OCI-LY3 (cell line): ENCODE measurements around the gene RREB1.

Source experiments
- H2AFZ ChIP-seq: fragments of 200-600, 300-600 bp; shearing (Covaris generic); 2 replicates; pipeline ENCODE4 v1.6.0; 2014; ENCODE audit warnings: antibody characterized with exemption, low read depth, low read length
- H3K27ac ChIP-seq: fragments of 200-600, 300-600 bp; sonication (generic); 2 replicates; pipeline ENCODE4 v1.5.1; 2014; ENCODE audit warnings: mild to moderate bottlenecking, low read length, moderate library complexity, mixed read lengths
- H3K27me3 ChIP-seq: fragments of 200-600, 300-600 bp; sonication (generic); 2 replicates; pipeline ENCODE4 v1.6.1; 2014; ENCODE audit warnings: low read depth, low read length, mixed read lengths
- H3K36me3 ChIP-seq: fragments of 200-600, 300-600 bp; sonication (generic); replicated peaks from 2 replicates; pipeline ENCODE3; 2014; ENCODE audit warnings: low read depth, low read length, mixed read lengths
- H3K4me1 ChIP-seq: fragments of 300-600, 200-600 bp; sonication (generic); 2 replicates; pipeline ENCODE4 v1.6.1; 2014; ENCODE audit warnings: low read length, mixed read lengths
- H3K4me2 ChIP-seq: fragments of 200-600, 300-600 bp; sonication (generic); 2 replicates; pipeline ENCODE4 v1.6.1; 2014; ENCODE audit warnings: low read length, mixed read lengths
- H3K4me3 ChIP-seq: fragments of 300-600, 200-600 bp; sonication (generic); 2 replicates; pipeline ENCODE4 v1.5.1; 2014; ENCODE audit warnings: antibody characterized with exemption, mild to moderate bottlenecking, low read length, moderate library complexity
- H3K79me2 ChIP-seq: fragments of 300-600, 200-600 bp; shearing (Covaris generic); 2 replicates; pipeline ENCODE4 v1.6.1; 2014; ENCODE audit warnings: mild to moderate bottlenecking, low read length, mixed read lengths
- H3K9ac ChIP-seq: fragments of 300-600, 200-600 bp; shearing (Covaris generic); 2 replicates; pipeline ENCODE4 v1.6.0; 2014; ENCODE audit warnings: mild to moderate bottlenecking, low read length, moderate library complexity
- H3K9me3 ChIP-seq: fragments of 200-600, 300-600 bp; shearing (Covaris generic); 2 replicates; pipeline ENCODE4 v1.6.1; 2014; ENCODE audit warnings: low read length, mixed read lengths; ENCODE audit not compliant: insufficient read depth
- H4K20me1 ChIP-seq: fragments of 200-600, 300-600 bp; sonication (generic); 2 replicates; pipeline ENCODE4 v1.6.1; 2016; ENCODE audit warnings: low read length, mixed read lengths; ENCODE audit not compliant: insufficient read depth
- CTCF ChIP-seq: fragments of 200-600, 300-600 bp; sonication (generic); IDR thresholded peaks from 2 replicates; pipeline ENCODE4 v1.5.1; 2014; ENCODE audit warnings: antibody characterized with exemption, low read length, low read depth
- EZH2phosphoT487 ChIP-seq: fragments of 200-600 bp; shearing (Covaris generic); IDR thresholded peaks from 2 replicates; pipeline ENCODE4 v1.6.1; 2018; ENCODE audit warnings: antibody characterized with exemption, mixed run types, low read depth

The RREB1 gene

GRCh38 chr6:7222197-7222596, 114.4 kb downstream of the RREB1 start:
- H4K20me1 ChIP-seq, result no peaks in the 10 kb centered on the region
- no peaks in the 10 kb centered on the region for H3K4me1 ChIP-seq
- no peaks in the 10 kb centered on the region for H3K9me3 ChIP-seq
- peaks cover 9% of the 10 kb centered on the region for H3K36me3 ChIP-seq
- no peaks in the 10 kb centered on the region for H3K79me2 ChIP-seq
- H3K4me3 ChIP-seq, result no peak overlapping the region
- H3K27ac ChIP-seq, result no peak overlapping the region
- no peaks in the 10 kb centered on the region for H3K27me3 ChIP-seq
- no peak overlapping the region for H3K4me2 ChIP-seq
- no peak overlapping the region for H3K9ac ChIP-seq
- no peak overlapping the region for H2AFZ ChIP-seq
- TF ChIP-seq CTCF, result no peak
- no peak for TF ChIP-seq EZH2phosphoT487

- no peak overlapping the region for H2AFZ ChIP-seq
- no peaks in the 10 kb centered on the region for H3K79me2 ChIP-seq
- no peak overlapping the region for H3K4me2 ChIP-seq
- peaks cover 9% of the 10 kb centered on the region for H3K36me3 ChIP-seq
- no peak overlapping the region for H3K4me3 ChIP-seq
- H3K9ac ChIP-seq, result no peak overlapping the region
- H3K27ac ChIP-seq, result no peak overlapping the region
- no peaks in the 10 kb centered on the region for H4K20me1 ChIP-seq
- H3K4me1 ChIP-seq, result no peaks in the 10 kb centered on the region
- no peaks in the 10 kb centered on the region for H3K9me3 ChIP-seq
- no peaks in the 10 kb centered on the region for H3K27me3 ChIP-seq
- TF ChIP-seq CTCF (no peak), EZH2phosphoT487 (no peak)
Observed at GRCh38 chr6:7224731-7225130, 117.0 kb downstream of the RREB1 start.

- H3K36me3 ChIP-seq, result peaks cover 9% of the 10 kb centered on the region
- H4K20me1 ChIP-seq, result peaks cover 2% of the 10 kb centered on the region; the same call in 1 of the 2 replicates
- no peaks in the 10 kb centered on the region for H3K27me3 ChIP-seq
- H3K4me3 ChIP-seq, result no peak overlapping the region
- H3K4me2 ChIP-seq, result no peak overlapping the region
- TF ChIP-seq CTCF (no peak), EZH2phosphoT487 (no peak)
- no peak overlapping the region for H2AFZ ChIP-seq
- no peaks in the 10 kb centered on the region for H3K79me2 ChIP-seq
- H3K9ac ChIP-seq, result no peak overlapping the region
- no peak overlapping the region for H3K27ac ChIP-seq
- H3K9me3 ChIP-seq, result no peaks in the 10 kb centered on the region
- peaks cover 7% of the 10 kb centered on the region for H3K4me1 ChIP-seq
Observed at GRCh38 chr6:7228662-7229375, 121.1 kb downstream of the RREB1 start.

- no peak overlapping the region for H3K4me2 ChIP-seq
- peaks cover 3% of the 10 kb centered on the region; the same call in 1 of the 2 replicates for H4K20me1 ChIP-seq
- H2AFZ ChIP-seq, result no peak overlapping the region
- H3K4me3 ChIP-seq, result no peak overlapping the region
- no peaks in the 10 kb centered on the region for H3K9me3 ChIP-seq
- H3K36me3 ChIP-seq, result peaks cover 9% of the 10 kb centered on the region
- TF ChIP-seq CTCF (no peak), EZH2phosphoT487 (no peak)
- peaks cover 4% of the 10 kb centered on the region; the same call in 1 of the 2 replicates for H3K79me2 ChIP-seq
- H3K9ac ChIP-seq, result no peak overlapping the region
- H3K4me1 ChIP-seq, result peaks cover 16% of the 10 kb centered on the region
- H3K27me3 ChIP-seq, result no peaks in the 10 kb centered on the region
- no peak overlapping the region for H3K27ac ChIP-seq
Observed at GRCh38 chr6:7229376-7230326, 121.9 kb downstream of the RREB1 start.
